A549 (cell line): ENCODE results near the gene HEXIM2.

ENCODE experiments used
- CEBPB ChIP-seq, 2 experiments: fragments of >200 bp in 1 of 2; sonication (Bioruptor Twin) in 1 of 2; formaldehyde crosslinking in 1 of 2; IDR thresholded peaks; 2 replicates each; pipeline ENCODE4 v1.6.1; 2012 to 2016
- CHD2 ChIP-seq: fragments of 150-350 bp; IDR thresholded peaks from 2 replicates; pipeline ENCODE4 v1.6.1; 2014; ENCODE audit warnings: low read length; ENCODE audit not compliant: partially characterized antibody
- EP300 ChIP-seq, 2 experiments: fragments of >200 bp; sonication (Bioruptor Twin); formaldehyde crosslinking; IDR thresholded peaks; 2 replicates in 1 of 2; 3 replicates in 1 of 2; pipeline ENCODE4 v1.6.1; 2016 to 2017
- JUN ChIP-seq, 2 experiments: fragments of >200 bp; sonication (Bioruptor Twin); formaldehyde crosslinking; IDR thresholded peaks; 2 replicates in 1 of 2; 3 replicates in 1 of 2; pipeline ENCODE4 v1.6.1; 2016 to 2017
- MYC ChIP-seq: IDR thresholded peaks from 2 replicates; pipeline ENCODE4 v1.6.1; 2012; ENCODE audit warnings: mild to moderate bottlenecking, inconsistent platforms, low read length, improper control_type of control experiment, borderline replicate concordance
- PHF8 ChIP-seq: fragments of 200-600 bp; sonication (generic); IDR thresholded peaks from 2 replicates; pipeline ENCODE4 v1.6.1; 2016; ENCODE audit warnings: low read depth, mild to moderate bottlenecking, antibody characterized with exemption, moderate library complexity, borderline replicate concordance
- POLR2A ChIP-seq: IDR thresholded peaks from 2 replicates; pipeline ENCODE4 v1.6.1; 2012; ENCODE audit warnings: mild to moderate bottlenecking, low read length
- REST ChIP-seq: fragments of 200-600 bp; sonication (generic); IDR thresholded peaks from 2 replicates; pipeline ENCODE4 v1.6.1; 2016; ENCODE audit warnings: antibody characterized with exemption, mild to moderate bottlenecking, moderate library complexity
- SMC3 ChIP-seq: fragments of >200 bp; sonication (Bioruptor Twin); formaldehyde crosslinking; IDR thresholded peaks from 3 replicates; pipeline ENCODE4 v1.6.1; 2018; ENCODE audit warnings: inconsistent platforms
- TF ChIP-seq, protein P1 (sequence below): fragments of >200 bp; sonication (Bioruptor Twin); formaldehyde crosslinking; IDR thresholded peaks from 3 replicates; pipeline ENCODE4 v1.5.1; 2016
- TF ChIP-seq, protein P2 (sequence below): fragments of >200 bp; sonication (Bioruptor Twin); formaldehyde crosslinking; IDR thresholded peaks from 3 replicates; pipeline ENCODE4 v1.6.1; 2016

GRCh38 chr17:45145035-45145389 lies 16.7 kb upstream of the HEXIM2 start:
- TF ChIP-seq POLR2A (no peak; the same call in 1 of the 2 replicates), EP300 (IDR thresholded peaks at IDR 0.05) (no peak), CEBPB (IDR thresholded peaks at IDR 0.05) (no peak), PHF8 (no peak), CHD2 (no peak), SMC3 (no peak), REST (no peak), MYC (no peak), JUN (IDR thresholded peaks at IDR 0.05) (no peak)
- TF ChIP-seq, protein P1, sequence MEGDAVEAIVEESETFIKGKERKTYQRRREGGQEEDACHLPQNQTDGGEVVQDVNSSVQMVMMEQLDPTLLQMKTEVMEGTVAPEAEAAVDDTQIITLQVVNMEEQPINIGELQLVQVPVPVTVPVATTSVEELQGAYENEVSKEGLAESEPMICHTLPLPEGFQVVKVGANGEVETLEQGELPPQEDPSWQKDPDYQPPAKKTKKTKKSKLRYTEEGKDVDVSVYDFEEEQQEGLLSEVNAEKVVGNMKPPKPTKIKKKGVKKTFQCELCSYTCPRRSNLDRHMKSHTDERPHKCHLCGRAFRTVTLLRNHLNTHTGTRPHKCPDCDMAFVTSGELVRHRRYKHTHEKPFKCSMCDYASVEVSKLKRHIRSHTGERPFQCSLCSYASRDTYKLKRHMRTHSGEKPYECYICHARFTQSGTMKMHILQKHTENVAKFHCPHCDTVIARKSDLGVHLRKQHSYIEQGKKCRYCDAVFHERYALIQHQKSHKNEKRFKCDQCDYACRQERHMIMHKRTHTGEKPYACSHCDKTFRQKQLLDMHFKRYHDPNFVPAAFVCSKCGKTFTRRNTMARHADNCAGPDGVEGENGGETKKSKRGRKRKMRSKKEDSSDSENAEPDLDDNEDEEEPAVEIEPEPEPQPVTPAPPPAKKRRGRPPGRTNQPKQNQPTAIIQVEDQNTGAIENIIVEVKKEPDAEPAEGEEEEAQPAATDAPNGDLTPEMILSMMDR: no peak
- TF ChIP-seq, protein P2, sequence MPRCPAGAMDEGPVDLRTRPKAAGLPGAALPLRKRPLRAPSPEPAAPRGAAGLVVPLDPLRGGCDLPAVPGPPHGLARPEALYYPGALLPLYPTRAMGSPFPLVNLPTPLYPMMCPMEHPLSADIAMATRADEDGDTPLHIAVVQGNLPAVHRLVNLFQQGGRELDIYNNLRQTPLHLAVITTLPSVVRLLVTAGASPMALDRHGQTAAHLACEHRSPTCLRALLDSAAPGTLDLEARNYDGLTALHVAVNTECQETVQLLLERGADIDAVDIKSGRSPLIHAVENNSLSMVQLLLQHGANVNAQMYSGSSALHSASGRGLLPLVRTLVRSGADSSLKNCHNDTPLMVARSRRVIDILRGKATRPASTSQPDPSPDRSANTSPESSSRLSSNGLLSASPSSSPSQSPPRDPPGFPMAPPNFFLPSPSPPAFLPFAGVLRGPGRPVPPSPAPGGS: no peak
